ENCODE results near the gene RPL22. TPM values are rescaled to one million over a fixed set of nuclear protein-coding genes. Genes with fewer than 3 reads are reported as not detected.

The RPL22 gene
- total and polyA plus RNA-seq, 2 of the 4 experiments (the other 2 are of a cell fraction): 26.2 to 131 TPM

- Histone ChIP-seq H3K27ac (ENCODE audit: insufficient read depth, low read length) (no peak overlapping the region), H2BK15ac (ENCODE audit: low read depth, low read length) (no peak overlapping the region), H2AK5ac (ENCODE audit: low read depth, low read length) (no peak overlapping the region), H2AFZ (replicated peaks; ENCODE audit: low read length, poor library complexity) (no peak overlapping the region), H3K9me3 (ENCODE audit: control insufficient read depth, insufficient read depth, low read length) (no peaks in the 10 kb centered on the region), H3K18ac (ENCODE audit: low read depth, low read length) (no peak overlapping the region), H4K91ac (ENCODE audit: insufficient read depth, low read depth, low read length) (no peak overlapping the region), H4K5ac (ENCODE audit: low read depth, low read length) (no peak overlapping the region), H3K79me1 (ENCODE audit: low read depth in 1 of 2, low read length in 2 of 2) (no peaks in the 10 kb centered on the region), H3K56ac (ENCODE audit: extremely low read depth, insufficient read depth, low read length) (no peak overlapping the region), H4K20me1 (ENCODE audit: insufficient read depth, low read length) (0 out of 2 replicates have a peak, but pooled peaks cover 2% of the 10 kb centered on the region), H4K8ac (ENCODE audit: low read depth in 2 of 2, low read length in 2 of 2) (no peak overlapping the region), H3K23ac (ENCODE audit: low read depth, low read length) (no peak overlapping the region), H3K27me3 (ENCODE audit: control insufficient read depth, insufficient read depth, low read length) (peaks cover 37% of the 10 kb centered on the region), H3K14ac (replicated peaks; ENCODE audit: low read depth, low read length) (no peak overlapping the region), H3K4me2 (ENCODE audit: low read depth, low read length) (no peak overlapping the region), H2AK9ac (replicated peaks; ENCODE audit: low read depth, low read length, poor library complexity) (no peak overlapping the region), H3K4me3 (ENCODE audit: insufficient read depth, low read depth, low read length) (no peak overlapping the region), H3K9me1 (ENCODE audit: insufficient read depth, low read length) (no peaks in the 10 kb centered on the region), H2BK20ac (ENCODE audit: low read depth, low read length) (no peak overlapping the region), H2BK5ac (ENCODE audit: low read depth, low read length, poor library complexity, severe bottlenecking) (peak overlapping the region; percentile 62), H3K36me3 (ENCODE audit: control insufficient read depth, insufficient read depth, low read length) (no peaks in the 10 kb centered on the region), H3K9ac (ENCODE audit: low read depth, low read length) (no peak overlapping the region), H3K4me1 (ENCODE audit: control insufficient read depth, insufficient read depth, low read length) (no peaks in the 10 kb centered on the region), H3K4ac (ENCODE audit: low read depth, low read length) (no peak overlapping the region), H2BK120ac (ENCODE audit: low read depth, low read length) (no peak overlapping the region)
- POLR2A ChIA-PET (ENCODE audit: unreplicated experiment): no interaction called here
- in situ Hi-C loops (cut with MboI; ENCODE audit: low sequenced_read_pairs) (no loop called here), dilution Hi-C loops (cut with HindIII; ENCODE audit: low sequenced_read_pairs, unreplicated experiment) (no loop called here), intact Hi-C loops (cut with micrococcal nuclease) (no loop called here)
- 71% methylated on average over 1 of the region's 1 CpG; no CpG with 5 or more reads in 1 of the 2 experiments for WGBS, 2 experiments (ENCODE audit: extremely low coverage in 2 of 2, insufficient read length in 1 of 2)
- DNase-seq (no peak), ATAC-seq (ENCODE audit: low read depth) (no peak)
- CTCF ChIA-PET: no interaction called here
- TF ChIP-seq NFE2L2 (IDR thresholded peaks at IDR 0.05; ENCODE audit: low read depth, low read length) (no peak), FOS (IDR thresholded peaks at IDR 0.05; ENCODE audit: low read depth, low read length) (no peak), CTCF (conservative IDR thresholded peaks at IDR 0.05; ENCODE audit: low read depth, low read length) (no peak), MXI1 (IDR thresholded peaks at IDR 0.05; ENCODE audit: borderline replicate concordance, low read depth, low read length) (no peak), CHD1 (IDR thresholded peaks at IDR 0.05; ENCODE audit: low read depth, low read length) (no peak), CEBPB (IDR thresholded peaks at IDR 0.05; ENCODE audit: low read depth, low read length) (no peak), ELK1 (IDR thresholded peaks at IDR 0.05; ENCODE audit: borderline replicate concordance, low read depth, low read length) (no peak), POLR2A (IDR thresholded peaks at IDR 0.05; ENCODE audit: low read depth, low read length) (no peak), SMC3 (IDR thresholded peaks at IDR 0.05; ENCODE audit: low read depth, low read length) (no peak), USF2 (IDR thresholded peaks at IDR 0.05; ENCODE audit: low read depth, low read length) (no peak), RFX5 (IDR thresholded peaks at IDR 0.05; ENCODE audit: low read depth, low read length) (no peak), RCOR1 (IDR thresholded peaks at IDR 0.05; ENCODE audit: insufficient replicate concordance, low read length) (no peak), MAZ (IDR thresholded peaks at IDR 0.05; ENCODE audit: borderline replicate concordance, low read depth, low read length) (no peak)
- no TSS peak for BruUV-seq (replicated peaks)
Observed at GRCh38 chr1:6149597-6149996, 49.8 kb downstream of the RPL22 start.

All from IMR-90 (cell line).